Liver (tissue), 9 donors: ENCODE measurements around the gene MAP2K3. TPM values are rescaled to one million over a fixed set of nuclear protein-coding genes. Genes with fewer than 3 reads are reported as not detected.
A peak's percentile ranks its signal among the peaks of the same experiment; 100 is the strongest.

Experiments used
- DNase-seq: peaks from one replicate; pipeline ENCODE4 v3.0.0-alpha.2; 2017; ENCODE audit warnings: low spot score
- H3K27ac ChIP-seq, 2 donors: one replicate each; pipeline ENCODE4 v1.7.0; 2013; ENCODE audit warnings: inconsistent platforms in 2 of 2, low read length in 2 of 2, control low read depth in 1 of 2, low read depth in 1 of 2, mild to moderate bottlenecking in 1 of 2
- H3K27me3 ChIP-seq, 4 donors: one replicate each; pipeline versions ENCODE4 v1.6.1 to v1.7.0; 2013; ENCODE audit warnings: low read length in 3 of 4, inconsistent platforms in 1 of 4, mild to moderate bottlenecking in 1 of 4, moderate library complexity in 1 of 4; ENCODE audit not compliant: control insufficient read depth in 4 of 4, insufficient read depth in 4 of 4
- H3K36me3 ChIP-seq, 4 donors: one replicate each; pipeline versions ENCODE4 v1.6.1 to v1.7.0; 2013; ENCODE audit warnings: low read length in 3 of 4, mild to moderate bottlenecking in 3 of 4, low read depth in 1 of 4, moderate library complexity in 1 of 4; ENCODE audit not compliant: control insufficient read depth in 4 of 4, insufficient read depth in 3 of 4
- H3K4me1 ChIP-seq, 4 donors: one replicate each; pipeline versions ENCODE4 v1.6.1 to v1.7.0; 2013; ENCODE audit warnings: low read length in 3 of 4, mild to moderate bottlenecking in 3 of 4, moderate library complexity in 1 of 4; ENCODE audit not compliant: control insufficient read depth in 4 of 4, insufficient read depth in 4 of 4
- H3K4me3 ChIP-seq, 3 donors: one replicate each; pipeline versions ENCODE4 v1.6.1 to v1.7.0; 2013; ENCODE audit warnings: low read length in 3 of 3, control low read depth in 1 of 3, low read depth in 1 of 3, mild to moderate bottlenecking in 1 of 3
- H3K9ac ChIP-seq, 2 donors: one replicate each; pipeline ENCODE4 v1.7.0; 2013; ENCODE audit warnings: low read length in 2 of 2, mild to moderate bottlenecking in 2 of 2, moderate library complexity in 2 of 2, control low read depth in 1 of 2, low read depth in 1 of 2
- H3K9me3 ChIP-seq, 4 donors: one replicate each; pipeline versions ENCODE4 v1.6.1 to v1.7.0; 2013; ENCODE audit warnings: low read length in 3 of 4; ENCODE audit not compliant: control insufficient read depth in 4 of 4
- EGR1 ChIP-seq, 2 donors: IDR thresholded peaks; 2 replicates each; pipeline ENCODE4 v1.6.1; 2016 to 2018; ENCODE audit warnings: antibody characterized with exemption in 2 of 2, low read depth in 2 of 2
- FOXA1 ChIP-seq: IDR thresholded peaks from 2 replicates; pipeline ENCODE4 v1.6.1; 2016; ENCODE audit warnings: antibody characterized with exemption
- FOXA2 ChIP-seq: IDR thresholded peaks from 2 replicates; pipeline ENCODE4 v1.6.1; 2016; ENCODE audit warnings: antibody characterized with exemption
- GABPA ChIP-seq, 2 donors: IDR thresholded peaks in 1 of 2; conservative IDR thresholded peaks in 1 of 2; 2 replicates each; pipeline ENCODE4 v1.6.1; 2016; ENCODE audit warnings: antibody characterized with exemption in 2 of 2, mild to moderate bottlenecking in 1 of 2, moderate library complexity in 1 of 2
- HNF4A ChIP-seq, 2 donors: conservative IDR thresholded peaks; 2 replicates each; pipeline ENCODE4 v1.6.1; 2016; ENCODE audit warnings: antibody characterized with exemption in 2 of 2, mild to moderate bottlenecking in 2 of 2
- HNF4G ChIP-seq: IDR thresholded peaks from 2 replicates; pipeline ENCODE4 v1.6.1; 2016; ENCODE audit warnings: antibody characterized with exemption
- JUND ChIP-seq, 2 donors: IDR thresholded peaks; 2 replicates each; pipeline ENCODE4 v1.6.1; 2016; ENCODE audit warnings: antibody characterized with exemption in 2 of 2
- NR2F2 ChIP-seq: IDR thresholded peaks from 2 replicates; pipeline ENCODE4 v1.6.1; 2016; ENCODE audit warnings: antibody characterized with exemption
- RAD21 ChIP-seq, 2 donors: IDR thresholded peaks; 2 replicates each; pipeline ENCODE4 v1.6.1; 2016; ENCODE audit warnings: antibody characterized with exemption in 2 of 2, mild to moderate bottlenecking in 2 of 2
- RXRA ChIP-seq, 2 donors: IDR thresholded peaks; 2 replicates each; pipeline ENCODE4 v1.6.1; 2017 to 2018; ENCODE audit warnings: antibody characterized with exemption in 2 of 2, mild to moderate bottlenecking in 1 of 2
- SP1 ChIP-seq: IDR thresholded peaks from 2 replicates; pipeline ENCODE4 v1.6.1; 2018; ENCODE audit warnings: antibody characterized with exemption, mild to moderate bottlenecking
- TAF1 ChIP-seq: conservative IDR thresholded peaks from 2 replicates; pipeline ENCODE4 v1.6.1; 2016; ENCODE audit warnings: antibody characterized with exemption, mild to moderate bottlenecking
- YY1 ChIP-seq: IDR thresholded peaks from 2 replicates; pipeline ENCODE4 v1.6.1; 2016; ENCODE audit warnings: antibody characterized with exemption, mild to moderate bottlenecking
- ZBTB33 ChIP-seq: IDR thresholded peaks from 2 replicates; pipeline ENCODE4 v1.6.1; 2016; ENCODE audit warnings: antibody characterized with exemption
- WGBS: extraction: QIAGEN DNeasy Blood & Tissue Kit; methylation state at CpG from one replicate; pipeline ENCODE4 v1.1.7; 2013; 5-methylcytosine and 5-hydroxymethylcytosine counted together
- polyA plus RNA-seq, 2 donors: library from polyadenylated mRNA; stranded (reverse) in 1 of 2; unstranded in 1 of 2; fragments of 200-250 nt in 1 of 2; fragments of >200 nt in 1 of 2; fragmentation: Nextera tagmentation in 1 of 2; extraction: Ambion mirVana in 1 of 2; gene quantifications; one replicate each; pipeline versions ENCODE4 v1.2.1 to v1.2.3, GENCODE V29; 2013 to 2015
- total RNA-seq, 2 donors: library from RNA; depleted of rRNA; stranded (reverse); fragments of >200 nt; gene quantifications; one replicate each; pipeline ENCODE4 v1.2.3, GENCODE V29; 2014
- TF ChIP-seq, protein P1 (sequence below): IDR thresholded peaks from 2 replicates; pipeline ENCODE4 v1.6.1; 2016; ENCODE audit warnings: antibody characterized with exemption
- TF ChIP-seq, protein P2 (sequence below): IDR thresholded peaks from 2 replicates; pipeline ENCODE4 v1.6.1; 2016; ENCODE audit warnings: antibody characterized with exemption, mild to moderate bottlenecking
- TF ChIP-seq, protein P3 (sequence below): fragments of 150-350 bp; IDR thresholded peaks from 2 replicates; pipeline ENCODE4 v1.5.1; 2017; ENCODE audit warnings: improper control_type of control experiment, low read depth, low read length; ENCODE audit not compliant: missing input control
- TF ChIP-seq, protein P4 (sequence below): IDR thresholded peaks from 2 replicates; pipeline ENCODE4 v1.6.1; 2016; ENCODE audit warnings: antibody characterized with exemption
- donor health status: healthy.
- donor health status: healthy.
- donor health status: healthy.
- donor health status: healthy.
- donor health status: healthy.

Gene MAP2K3
- 10 to 100 TPM; 21.6 to 88.4 TPM for total RNA-seq
- 10 to 100 TPM; 30.0 to 31.0 TPM for polyA plus RNA-seq

GRCh38 chr17:21284319-21285163 lies at the start of gene MAP2K3:
MAP2K3 (plus strand) TSS chr17:21284711; CDS start chr17:21284921, 210 bp downstream.
- Histone ChIP-seq H3K9me3 (no peaks in the 10 kb centered on the region), H3K4me1 (peaks cover 19 to 41% (median 28%) of the 10 kb centered on the region in 4 donors), H3K4me3 (peak within 1 kb of the TSS; percentile 58 to 92 (median 82)), H3K27me3 (no peaks in the 10 kb centered on the region), H3K9ac (peak within 1 kb of the TSS; percentile 32 to 97), H3K27ac (peak within 1 kb of the TSS; percentile 89 to 96), H3K36me3 (no peaks in the 10 kb centered on the region)
- peak; percentile 99 for DNase-seq
- WGBS = under 1% methylated on average over 88 of the region's 88 CpGs
- peak; percentile 88 for TF ChIP-seq TAF1
- TF ChIP-seq, protein P1, sequence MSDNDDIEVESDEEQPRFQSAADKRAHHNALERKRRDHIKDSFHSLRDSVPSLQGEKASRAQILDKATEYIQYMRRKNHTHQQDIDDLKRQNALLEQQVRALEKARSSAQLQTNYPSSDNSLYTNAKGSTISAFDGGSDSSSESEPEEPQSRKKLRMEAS = peak; percentile 10
- no peak for TF ChIP-seq NR2F2
- TF ChIP-seq JUND (IDR thresholded peaks at IDR 0.05) = peak in 1 of 2 donors; percentile 17
- TF ChIP-seq RAD21 (IDR thresholded peaks at IDR 0.05) = no peak
- TF ChIP-seq, protein P2, sequence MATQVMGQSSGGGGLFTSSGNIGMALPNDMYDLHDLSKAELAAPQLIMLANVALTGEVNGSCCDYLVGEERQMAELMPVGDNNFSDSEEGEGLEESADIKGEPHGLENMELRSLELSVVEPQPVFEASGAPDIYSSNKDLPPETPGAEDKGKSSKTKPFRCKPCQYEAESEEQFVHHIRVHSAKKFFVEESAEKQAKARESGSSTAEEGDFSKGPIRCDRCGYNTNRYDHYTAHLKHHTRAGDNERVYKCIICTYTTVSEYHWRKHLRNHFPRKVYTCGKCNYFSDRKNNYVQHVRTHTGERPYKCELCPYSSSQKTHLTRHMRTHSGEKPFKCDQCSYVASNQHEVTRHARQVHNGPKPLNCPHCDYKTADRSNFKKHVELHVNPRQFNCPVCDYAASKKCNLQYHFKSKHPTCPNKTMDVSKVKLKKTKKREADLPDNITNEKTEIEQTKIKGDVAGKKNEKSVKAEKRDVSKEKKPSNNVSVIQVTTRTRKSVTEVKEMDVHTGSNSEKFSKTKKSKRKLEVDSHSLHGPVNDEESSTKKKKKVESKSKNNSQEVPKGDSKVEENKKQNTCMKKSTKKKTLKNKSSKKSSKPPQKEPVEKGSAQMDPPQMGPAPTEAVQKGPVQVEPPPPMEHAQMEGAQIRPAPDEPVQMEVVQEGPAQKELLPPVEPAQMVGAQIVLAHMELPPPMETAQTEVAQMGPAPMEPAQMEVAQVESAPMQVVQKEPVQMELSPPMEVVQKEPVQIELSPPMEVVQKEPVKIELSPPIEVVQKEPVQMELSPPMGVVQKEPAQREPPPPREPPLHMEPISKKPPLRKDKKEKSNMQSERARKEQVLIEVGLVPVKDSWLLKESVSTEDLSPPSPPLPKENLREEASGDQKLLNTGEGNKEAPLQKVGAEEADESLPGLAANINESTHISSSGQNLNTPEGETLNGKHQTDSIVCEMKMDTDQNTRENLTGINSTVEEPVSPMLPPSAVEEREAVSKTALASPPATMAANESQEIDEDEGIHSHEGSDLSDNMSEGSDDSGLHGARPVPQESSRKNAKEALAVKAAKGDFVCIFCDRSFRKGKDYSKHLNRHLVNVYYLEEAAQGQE = peak; percentile 44
- no peak for TF ChIP-seq FOXA2
- peak; percentile 29 for TF ChIP-seq YY1
- no peak for TF ChIP-seq HNF4A (conservative IDR thresholded peaks at IDR 0.05)
- TF ChIP-seq, protein P3, sequence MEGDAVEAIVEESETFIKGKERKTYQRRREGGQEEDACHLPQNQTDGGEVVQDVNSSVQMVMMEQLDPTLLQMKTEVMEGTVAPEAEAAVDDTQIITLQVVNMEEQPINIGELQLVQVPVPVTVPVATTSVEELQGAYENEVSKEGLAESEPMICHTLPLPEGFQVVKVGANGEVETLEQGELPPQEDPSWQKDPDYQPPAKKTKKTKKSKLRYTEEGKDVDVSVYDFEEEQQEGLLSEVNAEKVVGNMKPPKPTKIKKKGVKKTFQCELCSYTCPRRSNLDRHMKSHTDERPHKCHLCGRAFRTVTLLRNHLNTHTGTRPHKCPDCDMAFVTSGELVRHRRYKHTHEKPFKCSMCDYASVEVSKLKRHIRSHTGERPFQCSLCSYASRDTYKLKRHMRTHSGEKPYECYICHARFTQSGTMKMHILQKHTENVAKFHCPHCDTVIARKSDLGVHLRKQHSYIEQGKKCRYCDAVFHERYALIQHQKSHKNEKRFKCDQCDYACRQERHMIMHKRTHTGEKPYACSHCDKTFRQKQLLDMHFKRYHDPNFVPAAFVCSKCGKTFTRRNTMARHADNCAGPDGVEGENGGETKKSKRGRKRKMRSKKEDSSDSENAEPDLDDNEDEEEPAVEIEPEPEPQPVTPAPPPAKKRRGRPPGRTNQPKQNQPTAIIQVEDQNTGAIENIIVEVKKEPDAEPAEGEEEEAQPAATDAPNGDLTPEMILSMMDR = no peak
- TF ChIP-seq, protein P4, sequence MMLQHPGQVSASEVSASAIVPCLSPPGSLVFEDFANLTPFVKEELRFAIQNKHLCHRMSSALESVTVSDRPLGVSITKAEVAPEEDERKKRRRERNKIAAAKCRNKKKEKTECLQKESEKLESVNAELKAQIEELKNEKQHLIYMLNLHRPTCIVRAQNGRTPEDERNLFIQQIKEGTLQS = no peak
- no peak for TF ChIP-seq RXRA (IDR thresholded peaks at IDR 0.05)
- peak; percentile 33 for TF ChIP-seq FOXA1
- peak; percentile 78 for TF ChIP-seq SP1
- no peak for TF ChIP-seq HNF4G
- TF ChIP-seq EGR1 (IDR thresholded peaks at IDR 0.05; ENCODE audit: low read depth in 2 of 2) = no peak
- no peak for TF ChIP-seq ZBTB33
- peak in 1 of 2 donors; percentile 27 for TF ChIP-seq GABPA (IDR thresholded peaks at IDR 0.05 in 1 of 2, conservative IDR thresholded peaks at IDR 0.05 in 1 of 2)
